Subcutaneous abdominal adipose tissue (tissue), 5 donors: ENCODE measurements around the gene ZBTB8OS.
"Not testable (repeated sequence)": the region's sequence is repeated elsewhere in the genome, so short reads cannot be mapped to it uniquely, and the experiment has no call there.

Experiments used
- H3K27ac ChIP-seq: one replicate; pipeline ENCODE4 v1.7.0; 2013; ENCODE audit warnings: low read depth, mild to moderate bottlenecking, inconsistent platforms, low read length, moderate library complexity
- H3K27me3 ChIP-seq, 5 donors: one replicate each; pipeline ENCODE4 v1.7.0; 2013; ENCODE audit warnings: low read length in 5 of 5, inconsistent platforms in 1 of 5; ENCODE audit not compliant: control insufficient read depth in 5 of 5, insufficient read depth in 4 of 5
- H3K36me3 ChIP-seq, 5 donors: one replicate each; pipeline ENCODE4 v1.7.0; 2013; ENCODE audit warnings: low read length in 5 of 5; ENCODE audit not compliant: control insufficient read depth in 5 of 5, insufficient read depth in 5 of 5
- H3K4me1 ChIP-seq, 5 donors: one replicate each; pipeline ENCODE4 v1.7.0; 2013; ENCODE audit warnings: low read length in 5 of 5, mild to moderate bottlenecking in 3 of 5, moderate library complexity in 1 of 5; ENCODE audit not compliant: control insufficient read depth in 5 of 5, insufficient read depth in 5 of 5
- H3K4me3 ChIP-seq, 5 donors: one replicate each; pipeline ENCODE4 v1.7.0; 2013; ENCODE audit warnings: low read length in 5 of 5, low read depth in 1 of 5
- H3K9ac ChIP-seq, 5 donors: one replicate each; pipeline ENCODE4 v1.7.0; 2013; ENCODE audit warnings: low read length in 5 of 5, mild to moderate bottlenecking in 4 of 5, moderate library complexity in 3 of 5
- H3K9me3 ChIP-seq, 5 donors: one replicate each; pipeline ENCODE4 v1.7.0; 2013; ENCODE audit warnings: low read length in 5 of 5; ENCODE audit not compliant: control insufficient read depth in 5 of 5
- donor health status: healthy.
- donor health status: healthy.
- donor health status: healthy.
- donor health status: healthy.
- donor health status: healthy.

ZBTB8OS gene

GRCh38 chr1:32651461-32652073, 1.2 kb upstream of the ZBTB8OS start:
- peak overlapping the region; percentile 100 for H3K27ac ChIP-seq
- H3K36me3 ChIP-seq = peaks cover 5 to 28% (median 20%) of the 10 kb centered on the region in 5 donors
- H3K4me3 ChIP-seq = peak overlapping the region; percentile 70 to 97 (median 83)
- no peaks in the 10 kb centered on the region for H3K9me3 ChIP-seq
- H3K4me1 ChIP-seq = peaks cover 0 to 37% (median 35%) of the 10 kb centered on the region in 5 donors
- peak overlapping the region; percentile 77 to 91 (median 89) for H3K9ac ChIP-seq
- no peaks in the 10 kb centered on the region for H3K27me3 ChIP-seq

GRCh38 chr1:32650752-32651460, 556 bp upstream of the ZBTB8OS start, which contains the start of gene RBBP4:
RBBP4 (plus strand) TSS chr1:32651208; CDS start chr1:32651307, 99 bp downstream.
- peak within 1 kb of the TSS; percentile 94 to 100 (median 97) for H3K4me3 ChIP-seq
- peak within 1 kb of the TSS; percentile 100 for H3K27ac ChIP-seq
- no peaks in the 10 kb centered on the region for H3K9me3 ChIP-seq
- H3K36me3 ChIP-seq = peaks cover 5 to 26% (median 17%) of the 10 kb centered on the region in 5 donors
- peaks cover 0 to 38% (median 35%) of the 10 kb centered on the region in 5 donors for H3K4me1 ChIP-seq
- no peaks in the 10 kb centered on the region for H3K27me3 ChIP-seq
- H3K9ac ChIP-seq = peak within 1 kb of the TSS; percentile 77 to 93 (median 91)

- no peaks in the 10 kb centered on the region for H3K27me3 ChIP-seq
- no peaks in the 10 kb centered on the region for H3K9me3 ChIP-seq
- no peak overlapping the region for H3K9ac ChIP-seq
- peaks cover 0 to 6% (median 0%) of the 10 kb centered on the region in 5 donors for H3K36me3 ChIP-seq
- H3K27ac ChIP-seq = no peak overlapping the region
- peaks cover 0 to 33% (median 30%) of the 10 kb centered on the region in 5 donors for H3K4me1 ChIP-seq
- H3K4me3 ChIP-seq = no peak overlapping the region
Measured at GRCh38 chr1:32647308-32648134, 2.8 kb downstream of the ZBTB8OS start.

- no peak overlapping the region for H3K27ac ChIP-seq
- H3K9me3 ChIP-seq = no peaks in the 10 kb centered on the region
- H3K36me3 ChIP-seq = peaks cover 0 to 5% (median 0%) of the 10 kb centered on the region in 5 donors
- no peaks in the 10 kb centered on the region for H3K27me3 ChIP-seq
- peaks cover 0 to 10% (median 5%) of the 10 kb centered on the region in 5 donors for H3K4me1 ChIP-seq
- H3K4me3 ChIP-seq = no peak overlapping the region
- H3K9ac ChIP-seq = no peak overlapping the region
Measured at GRCh38 chr1:32644426-32644825, 5.9 kb downstream of the ZBTB8OS start.

- H3K9me3 ChIP-seq, H3K36me3 ChIP-seq, H3K9ac ChIP-seq, H3K4me1 ChIP-seq, H3K27ac ChIP-seq, H3K4me3 ChIP-seq, H3K27me3 ChIP-seq: not testable (repeated sequence)
Measured at GRCh38 chr1:32642292-32642827, 8.0 kb downstream of the ZBTB8OS start.

GRCh38 chr1:32639489-32640075, 10.8 kb downstream of the ZBTB8OS start:
- no peaks in the 10 kb centered on the region for H3K9me3 ChIP-seq
- no peaks in the 10 kb centered on the region for H3K4me1 ChIP-seq
- H3K4me3 ChIP-seq = no peak overlapping the region
- no peak overlapping the region for H3K27ac ChIP-seq
- no peak overlapping the region for H3K9ac ChIP-seq
- no peaks in the 10 kb centered on the region for H3K27me3 ChIP-seq
- peaks cover 0 to 3% (median 0%) of the 10 kb centered on the region in 5 donors for H3K36me3 ChIP-seq

GRCh38 chr1:32636914-32637645, 13.3 kb downstream of the ZBTB8OS start:
- no peaks in the 10 kb centered on the region for H3K4me1 ChIP-seq
- H3K4me3 ChIP-seq = no peak overlapping the region
- H3K9ac ChIP-seq = no peak overlapping the region
- H3K27ac ChIP-seq = no peak overlapping the region
- H3K27me3 ChIP-seq = no peaks in the 10 kb centered on the region
- H3K36me3 ChIP-seq = peaks cover 2 to 15% (median 8%) of the 10 kb centered on the region in 5 donors
- H3K9me3 ChIP-seq = no peaks in the 10 kb centered on the region

- Histone ChIP-seq H3K9me3 (no peaks in the 10 kb centered on the region), H3K27me3 (no peaks in the 10 kb centered on the region), H3K36me3 (peaks cover 4 to 20% (median 10%) of the 10 kb centered on the region in 5 donors), H3K27ac (no peak overlapping the region), H3K4me1 (no peaks in the 10 kb centered on the region), H3K4me3 (no peak overlapping the region), H3K9ac (no peak overlapping the region)
Measured at GRCh38 chr1:32635508-32636277, 14.7 kb downstream of the ZBTB8OS start.
